HEK293T (cell line): ENCODE results near the gene WIZ.
"Not testable (repeated sequence)": the region's sequence is repeated elsewhere in the genome, so short reads cannot be mapped to it uniquely, and the experiment has no call there.

Experiments
- CTCF ChIA-PET: fragments of 350-600 bp; formaldehyde crosslinking; extraction: SDS; loops from one replicate; lab custom pipeline; 2021; ENCODE audit warnings: antibody characterized with exemption, inconsistent platforms; lab: Yijun Ruan, JAX
- POLR2A ChIA-PET: fragments of 350-600 bp; formaldehyde crosslinking; extraction: SDS; loops from one replicate; lab custom pipeline; 2020; ENCODE audit warnings: antibody characterized with exemption, inconsistent platforms; lab: Yijun Ruan, JAX
- DNase-seq: peaks from one replicate; pipeline ENCODE4 v3.0.0; 2012; ENCODE audit warnings: mixed read lengths; ENCODE audit errors: extremely low spot score
- ARNT ChIP-seq: fragments of 450-650 bp; IDR thresholded peaks from 2 replicates; pipeline ENCODE4 v1.6.1; 2017; ENCODE audit warnings: mild to moderate bottlenecking
- BHLHE40 ChIP-seq: fragments of 450-650 bp; IDR thresholded peaks from 2 replicates; pipeline ENCODE4 v1.6.1; 2016; ENCODE audit warnings: mild to moderate bottlenecking, moderate library complexity, borderline replicate concordance
- CTBP1 ChIP-seq: fragments of 450-650 bp; IDR thresholded peaks from 2 replicates; pipeline ENCODE4 v1.6.1; 2016; ENCODE audit warnings: borderline replicate concordance
- ELF4 ChIP-seq: fragments of 450-650 bp; IDR thresholded peaks from 2 replicates; pipeline ENCODE4 v1.6.1; 2017; ENCODE audit warnings: antibody characterized with exemption
- FOXA1 ChIP-seq: fragments of 450-650 bp; IDR thresholded peaks from 2 replicates; pipeline ENCODE4 v1.6.1; 2016; ENCODE audit warnings: mild to moderate bottlenecking
- FOXK2 ChIP-seq: fragments of 450-650 bp; IDR thresholded peaks from 2 replicates; pipeline ENCODE4 v1.6.1; 2016; ENCODE audit warnings: mild to moderate bottlenecking
- FOXM1 ChIP-seq: fragments of 450-650 bp; IDR thresholded peaks from 2 replicates; pipeline ENCODE4 v1.6.1; 2017; ENCODE audit warnings: mild to moderate bottlenecking, borderline replicate concordance
- HDGF ChIP-seq: fragments of 450-650 bp; IDR thresholded peaks from 2 replicates; pipeline ENCODE4 v1.6.1; 2017; ENCODE audit warnings: antibody characterized with exemption, borderline replicate concordance
- L3MBTL2 ChIP-seq: fragments of 450-650 bp; conservative IDR thresholded peaks from 2 replicates; pipeline ENCODE4 v1.6.1; 2016; ENCODE audit warnings: mild to moderate bottlenecking
- LEF1 ChIP-seq: fragments of 450-650 bp; IDR thresholded peaks from 2 replicates; pipeline ENCODE4 v1.6.1; 2017; ENCODE audit warnings: mild to moderate bottlenecking, borderline replicate concordance
- NFRKB ChIP-seq: fragments of 450-650 bp; IDR thresholded peaks from 2 replicates; pipeline ENCODE4 v1.6.1; 2016; ENCODE audit warnings: mild to moderate bottlenecking, moderate library complexity
- SP1 ChIP-seq: fragments of 450-650 bp; IDR thresholded peaks from 2 replicates; pipeline ENCODE4 v1.6.1; 2017
- SUZ12 ChIP-seq: fragments of 450-650 bp; IDR thresholded peaks from 2 replicates; pipeline ENCODE4 v1.6.1; 2016; ENCODE audit warnings: mild to moderate bottlenecking
- TARDBP ChIP-seq: fragments of 450-650 bp; IDR thresholded peaks from 2 replicates; pipeline ENCODE4 v1.6.1; 2016
- ZNF384 ChIP-seq: fragments of 450-650 bp; IDR thresholded peaks from 2 replicates; pipeline ENCODE4 v1.6.1; 2016
- TF ChIP-seq, protein P1 (sequence below): fragments of 450-650 bp; IDR thresholded peaks from 2 replicates; pipeline ENCODE4 v1.6.1; 2016

Gene WIZ

DNA sequence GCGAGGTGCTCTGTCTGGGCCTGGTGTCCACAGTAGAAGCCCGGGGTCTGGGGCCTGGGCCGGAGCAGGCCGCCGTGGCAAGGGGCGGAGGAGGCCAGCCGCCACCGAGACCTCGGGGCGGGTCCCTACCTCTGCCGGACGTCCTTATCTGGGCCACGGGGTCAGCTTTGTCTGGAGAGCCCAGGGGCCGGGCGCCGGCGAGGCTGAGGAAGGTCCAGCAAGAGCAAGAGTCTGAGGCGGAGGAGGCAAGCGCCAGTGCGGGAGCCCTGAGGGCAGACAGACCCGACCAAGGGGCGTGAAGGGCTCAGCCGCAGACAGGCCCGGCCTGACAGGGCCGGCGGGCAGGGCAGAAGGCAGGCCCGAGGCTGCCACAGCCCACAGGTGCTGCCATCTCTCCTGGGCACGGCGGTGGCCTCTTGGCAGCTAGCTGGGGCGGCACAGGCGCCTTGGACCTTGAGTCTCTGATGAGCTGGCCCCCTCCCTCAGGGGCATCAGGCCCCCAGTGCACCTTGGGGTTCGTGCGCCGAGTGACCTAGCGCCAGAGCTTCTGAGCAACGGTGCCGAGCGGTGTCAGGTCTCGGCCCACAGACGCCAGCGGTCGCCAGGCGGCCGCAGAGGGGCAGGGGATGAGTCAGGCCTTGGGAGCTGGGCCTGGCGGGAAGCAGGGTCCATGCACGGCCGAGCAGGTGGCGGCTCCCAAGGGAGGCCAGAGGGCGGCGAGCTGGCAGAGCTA is 51.1 kb downstream of the WIZ start:
- ChIA-PET CTCF (no interaction called here), POLR2A (no interaction called here)
- TF ChIP-seq L3MBTL2, result no peak
- no peak for TF ChIP-seq HDGF
- no peak for TF ChIP-seq ZNF384
- DNase-seq, result no peak

DNA sequence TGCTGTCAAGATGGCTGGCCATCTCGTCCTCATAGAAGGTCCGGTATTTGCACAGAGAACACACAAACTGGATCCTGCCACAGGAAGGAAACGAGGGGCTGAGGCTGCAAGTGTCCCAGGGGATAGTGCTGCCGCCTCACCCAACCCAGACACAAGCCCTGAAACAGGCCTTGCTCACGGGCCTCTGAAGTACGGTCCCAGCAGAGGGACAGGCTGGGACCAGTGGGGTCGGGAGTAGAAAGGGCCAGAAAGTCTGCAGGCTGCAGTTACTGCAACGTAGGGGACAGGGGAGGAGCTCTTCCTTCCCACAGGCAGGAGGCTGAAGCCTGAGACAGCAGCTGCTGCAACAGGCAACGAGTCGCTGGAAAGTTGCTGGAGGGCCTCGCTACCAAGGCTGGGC is 52.0 kb downstream of the WIZ start:
- POLR2A ChIA-PET, result no interaction called here
- no peak for TF ChIP-seq SUZ12
- no peak for TF ChIP-seq ZNF384
- TF ChIP-seq FOXA1, result no peak
- TF ChIP-seq, protein P1, sequence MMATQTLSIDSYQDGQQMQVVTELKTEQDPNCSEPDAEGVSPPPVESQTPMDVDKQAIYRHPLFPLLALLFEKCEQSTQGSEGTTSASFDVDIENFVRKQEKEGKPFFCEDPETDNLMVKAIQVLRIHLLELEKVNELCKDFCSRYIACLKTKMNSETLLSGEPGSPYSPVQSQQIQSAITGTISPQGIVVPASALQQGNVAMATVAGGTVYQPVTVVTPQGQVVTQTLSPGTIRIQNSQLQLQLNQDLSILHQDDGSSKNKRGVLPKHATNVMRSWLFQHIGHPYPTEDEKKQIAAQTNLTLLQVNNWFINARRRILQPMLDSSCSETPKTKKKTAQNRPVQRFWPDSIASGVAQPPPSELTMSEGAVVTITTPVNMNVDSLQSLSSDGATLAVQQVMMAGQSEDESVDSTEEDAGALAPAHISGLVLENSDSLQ, result no peak
- TF ChIP-seq SP1, result no peak
- no peak for TF ChIP-seq FOXM1
- TF ChIP-seq FOXK2, result no peak
- TF ChIP-seq BHLHE40, result no peak
- TF ChIP-seq CTBP1, result no peak
- TF ChIP-seq ELF4, result no peak
- no peak for TF ChIP-seq NFRKB
- no peak for TF ChIP-seq TARDBP
- no peak for DNase-seq
- CTCF ChIA-PET, result no interaction called here

DNA sequence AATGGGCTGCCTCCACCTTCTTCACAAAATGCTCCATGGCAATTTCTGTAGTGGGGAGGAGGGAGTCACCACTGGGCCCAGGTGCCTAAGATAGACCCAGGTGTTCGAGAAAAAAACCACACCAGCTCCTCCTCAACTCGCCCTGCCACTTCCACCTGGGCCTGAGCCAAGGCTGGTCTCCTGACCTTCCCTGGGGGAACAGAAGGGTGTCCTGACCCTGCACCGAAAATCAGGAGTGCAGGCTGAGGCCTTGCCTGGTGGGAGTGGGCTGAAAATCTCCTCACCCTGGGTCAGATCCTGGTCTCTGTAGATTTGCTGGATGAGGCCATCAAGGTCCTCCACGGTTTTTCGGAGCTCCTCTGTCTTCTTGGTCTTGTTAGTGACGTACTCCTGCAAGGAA is 52.5 kb downstream of the WIZ start:
- ChIA-PET POLR2A (no interaction called here), CTCF (no interaction called here)
- DNase-seq, result no peak
- TF ChIP-seq, protein P1, result no peak
- TF ChIP-seq FOXA1, result no peak
- no peak for TF ChIP-seq NFRKB
- no peak for TF ChIP-seq ELF4

DNA sequence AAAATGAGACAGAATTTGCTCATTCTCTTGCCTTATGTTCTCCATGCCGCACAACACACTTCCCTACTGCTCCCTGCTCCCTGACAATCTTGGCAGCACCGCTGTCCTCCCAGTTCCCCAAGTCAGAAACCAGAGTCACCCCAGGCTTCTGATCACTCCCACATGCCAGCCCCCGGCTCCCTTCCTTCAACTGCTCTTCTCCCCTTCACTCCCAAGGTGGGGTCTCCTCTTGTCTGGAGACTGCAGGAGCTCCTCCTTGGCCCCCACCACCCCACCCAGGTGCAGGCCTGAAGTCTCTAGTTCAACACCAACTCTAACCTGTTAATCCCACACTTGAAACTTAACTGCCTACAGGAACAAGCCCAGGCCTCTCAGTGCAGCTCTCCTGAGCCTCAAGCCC is 53.3 kb downstream of the WIZ start:
- ChIA-PET CTCF (no interaction called here), POLR2A (no interaction called here)
- no peak for DNase-seq
- no peak for TF ChIP-seq TARDBP
- no peak for TF ChIP-seq SP1
- TF ChIP-seq, protein P1, result no peak
- no peak for TF ChIP-seq SUZ12
- TF ChIP-seq ARNT, result no peak
- no peak for TF ChIP-seq BHLHE40
- TF ChIP-seq L3MBTL2, result no peak
- TF ChIP-seq ELF4, result no peak
- no peak for TF ChIP-seq FOXA1
- no peak for TF ChIP-seq HDGF
- TF ChIP-seq ZNF384, result no peak
- TF ChIP-seq FOXK2, result no peak
- TF ChIP-seq NFRKB, result no peak
- no peak for TF ChIP-seq FOXM1
- TF ChIP-seq CTBP1, result no peak
- TF ChIP-seq LEF1, result no peak

DNA sequence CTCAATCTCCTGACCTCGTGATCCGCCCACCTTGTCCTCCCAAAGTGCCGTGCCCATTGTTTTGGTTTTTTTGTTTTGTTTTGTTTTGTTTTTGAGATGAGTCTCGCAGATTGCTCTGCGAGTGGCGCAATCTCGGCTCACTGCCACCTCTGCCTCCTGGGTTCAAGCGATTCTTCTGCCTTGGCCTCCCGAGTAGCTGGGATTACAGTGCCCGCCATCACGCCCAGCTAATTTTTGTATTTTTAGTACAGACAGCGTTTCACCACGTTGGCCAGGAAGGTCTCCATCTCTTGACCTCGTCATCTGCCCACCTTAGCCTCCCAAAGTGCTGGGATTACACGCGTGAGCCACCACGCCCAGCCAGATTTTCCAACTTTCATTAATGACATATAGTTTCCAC is 54.5 kb downstream of the WIZ start:
- POLR2A ChIA-PET, DNase-seq, CTCF ChIA-PET: not testable (repeated sequence)

DNA sequence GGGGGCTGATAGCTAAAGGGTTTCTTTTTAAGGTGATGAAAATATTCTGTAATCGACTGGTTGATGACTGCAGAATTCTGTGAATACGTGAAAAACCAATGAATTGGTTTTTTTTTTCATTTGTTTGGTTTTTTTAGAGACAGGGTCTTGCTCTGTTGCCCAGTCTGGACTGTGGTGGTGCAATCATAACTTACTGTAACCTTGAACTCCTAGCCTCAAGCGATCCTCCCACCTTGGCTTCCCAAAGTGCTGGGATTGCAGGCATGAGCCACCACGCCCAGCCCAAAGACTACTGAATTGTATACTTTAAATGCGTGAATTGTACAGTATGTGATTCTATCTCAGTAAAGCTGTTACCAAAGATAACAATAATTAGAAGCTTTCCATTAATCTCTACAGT is 55.3 kb downstream of the WIZ start:
- no peak for DNase-seq
- POLR2A ChIA-PET, result no interaction called here
- CTCF ChIA-PET, result no interaction called here
- TF ChIP-seq LEF1, result no peak
- TF ChIP-seq FOXM1, result no peak
- no peak for TF ChIP-seq FOXK2

DNA sequence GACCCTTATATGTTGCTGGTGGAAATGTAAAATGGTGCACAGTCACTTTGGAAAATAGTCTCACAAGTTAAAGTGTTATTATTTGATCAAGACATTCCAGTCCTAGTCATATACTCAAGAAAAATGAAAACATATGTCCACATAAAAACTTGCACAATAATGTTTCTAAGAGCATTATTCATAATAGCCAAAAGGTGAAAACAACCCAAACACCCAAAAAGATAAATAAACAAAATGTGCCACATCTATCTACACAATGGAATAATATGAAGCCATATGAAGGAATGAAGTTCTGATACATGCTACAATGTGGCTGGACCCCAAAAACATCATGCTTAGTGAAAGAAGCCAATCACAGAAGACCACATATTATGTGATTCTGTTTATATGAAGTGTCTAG is 55.8 kb downstream of the WIZ start:
- TF ChIP-seq, protein P1, result no peak
- no peak for TF ChIP-seq FOXK2
- no peak for TF ChIP-seq BHLHE40
- no peak for TF ChIP-seq FOXA1
- no peak for TF ChIP-seq CTBP1
- no peak for TF ChIP-seq LEF1
- no peak for TF ChIP-seq SUZ12
- no peak for TF ChIP-seq SP1
- no peak for TF ChIP-seq ELF4
- TF ChIP-seq L3MBTL2, result no peak
- TF ChIP-seq HDGF, result no peak
- TF ChIP-seq ARNT, result no peak
- TF ChIP-seq FOXM1, result no peak
- no peak for TF ChIP-seq ZNF384
- TF ChIP-seq NFRKB, result no peak
- TF ChIP-seq TARDBP, result no peak
- POLR2A ChIA-PET, result no interaction called here
- CTCF ChIA-PET, result no interaction called here
- no peak for DNase-seq
